Tibial nerve (tissue), 4 donors: ENCODE results near the gene UNC79.

Source experiments
- CTCF ChIP-seq, 5 experiments: fragments of 200-600 bp in 3 of 5; fragments of 450-650 bp in 2 of 5; sonication (generic) in 3 of 5; IDR thresholded peaks; one replicate each; pipeline ENCODE4 v1.5.1; 2016 to 2019; ENCODE audit warnings: antibody characterized with exemption in 5 of 5, mild to moderate bottlenecking in 3 of 5, moderate library complexity in 2 of 5
- EP300 ChIP-seq, 2 donors: sonication (generic); formaldehyde crosslinking; IDR thresholded peaks; one replicate each; pipeline ENCODE4 v1.6.1; 2017; ENCODE audit warnings: antibody characterized with exemption in 2 of 2, mild to moderate bottlenecking in 1 of 2
- POLR2A ChIP-seq, 2 donors: fragments of 450-650 bp; IDR thresholded peaks; one replicate each; pipeline ENCODE4 v1.6.1; 2017; ENCODE audit warnings: antibody characterized with exemption in 2 of 2, mild to moderate bottlenecking in 2 of 2, moderate library complexity in 2 of 2

DNA sequence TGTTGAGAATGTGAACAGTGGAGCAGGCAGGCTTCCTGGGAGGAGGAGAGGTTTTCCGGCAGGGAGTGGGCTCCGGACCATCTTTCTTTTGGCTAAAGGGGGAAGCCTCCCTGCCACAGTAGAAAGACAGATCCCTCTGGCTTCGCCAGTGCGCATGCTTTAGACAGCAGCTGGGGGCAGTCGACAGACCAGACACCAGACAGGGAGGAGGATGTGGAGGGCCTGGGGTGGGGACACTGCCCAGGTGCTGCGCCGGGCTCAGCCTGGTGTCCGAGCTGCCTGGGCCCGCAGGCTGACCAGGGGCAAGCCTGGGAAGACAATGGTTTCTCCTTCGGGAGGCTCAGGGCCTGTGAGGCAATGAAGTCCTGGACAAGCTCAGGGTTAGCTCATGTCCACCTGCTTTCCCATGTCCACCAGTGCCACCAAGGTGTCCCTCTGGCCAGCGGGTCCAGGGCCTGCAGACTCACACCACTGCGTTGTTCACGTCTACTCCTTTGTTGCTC, 290.3 kb downstream of the UNC79 start:
- TF ChIP-seq CTCF (IDR thresholded peaks at IDR 0.05) (no peak), POLR2A (IDR thresholded peaks at IDR 0.05) (no peak), EP300 (IDR thresholded peaks at IDR 0.05) (no peak)
